Thoracic aorta (tissue), 2 donors: ENCODE results near the gene CDHR5. TPM values are rescaled to one million over a fixed set of nuclear protein-coding genes. Genes with fewer than 3 reads are reported as not detected.

Source experiments
- ATAC-seq: fragments of 150-250 bp; one replicate; pipeline ENCODE4 v1.8.0; 2017; ENCODE audit warnings: low read depth; ENCODE audit not compliant: insufficient number of reproducible peaks, low FRiP score
- DNase-seq: peaks from one replicate; pipeline ENCODE4 v3.0.0-alpha.2; 2020; ENCODE audit warnings: low spot score
- H3K27ac ChIP-seq, 2 donors: fragments of 200-600 bp; sonication (generic); 1 replicate in 1 of 2; 2 replicates in 1 of 2; pipeline ENCODE4 v1.5.1; 2016; ENCODE audit warnings: mild to moderate bottlenecking in 2 of 2, moderate library complexity in 2 of 2
- H3K27me3 ChIP-seq: fragments of 200-600 bp; sonication (generic); replicated peaks from 2 replicates; pipeline ENCODE4 v1.6.0; 2016; ENCODE audit warnings: mild to moderate bottlenecking; ENCODE audit not compliant: insufficient read depth
- H3K36me3 ChIP-seq: fragments of 200-600 bp; sonication (generic); one replicate; pipeline ENCODE4 v1.5.1; 2016
- H3K4me1 ChIP-seq, 2 donors: fragments of 200-600 bp; sonication (generic); 1 replicate in 1 of 2; 2 replicates in 1 of 2; pipeline versions ENCODE4 v1.5.1 to v1.6.0; 2016; ENCODE audit warnings: low read depth in 2 of 2, mild to moderate bottlenecking in 1 of 2; ENCODE audit not compliant: control insufficient read depth in 1 of 2
- H3K4me3 ChIP-seq: fragments of 200-600 bp; sonication (generic); 2 replicates; pipeline ENCODE4 v1.5.1; 2016; ENCODE audit warnings: mild to moderate bottlenecking
- H3K9me3 ChIP-seq: fragments of 200-600 bp; sonication (generic); 2 replicates; pipeline ENCODE4 v1.5.1; 2016
- CTCF ChIP-seq: fragments of 200-600 bp; sonication (generic); IDR thresholded peaks from one replicate; pipeline ENCODE4 v1.5.1; 2019; ENCODE audit warnings: antibody characterized with exemption
- total RNA-seq, 2 donors: library from RNA; depleted of rRNA; stranded (reverse); fragments of >200 nt; gene quantifications; one replicate each; pipeline versions ENCODE4 v1.1.0 to v1.2.3, GENCODE V29; 2016

Gene CDHR5
- total RNA-seq, 2 donors from 2014 or later = not detected

- Histone ChIP-seq H3K4me3 (peak overlapping the region; percentile 54), H3K36me3 (no peaks in the 10 kb centered on the region), H3K9me3 (no peaks in the 10 kb centered on the region), H3K27ac (peak overlapping the region; percentile 72 to 80), H3K4me1 (peaks cover 0 to 13% of the 10 kb centered on the region in 2 donors), H3K27me3 (no peaks in the 10 kb centered on the region)
- no peak for ATAC-seq
- TF ChIP-seq CTCF = no peak
- DNase-seq = no peak
These were observed 4.5 kb upstream of the CDHR5 start for GRCh38 chr11:629237-629583.

- ATAC-seq = no peak
- no peaks in the 10 kb centered on the region for H3K9me3 ChIP-seq
- no peaks in the 10 kb centered on the region for H3K36me3 ChIP-seq
- no peak overlapping the region for H3K4me3 ChIP-seq
- H3K27ac ChIP-seq = peak overlapping the region; percentile 72 to 80
- no peak for DNase-seq
- no peaks in the 10 kb centered on the region for H3K27me3 ChIP-seq
- H3K4me1 ChIP-seq = peaks cover 0 to 13% of the 10 kb centered on the region in 2 donors
- TF ChIP-seq CTCF = no peak
These were observed 3.3 kb upstream of the CDHR5 start for GRCh38 chr11:628056-628455.

- Histone ChIP-seq H3K4me1 (peaks cover 0 to 13% of the 10 kb centered on the region in 2 donors), H3K27ac (no peak overlapping the region), H3K9me3 (no peaks in the 10 kb centered on the region), H3K27me3 (no peaks in the 10 kb centered on the region), H3K4me3 (no peak overlapping the region), H3K36me3 (no peaks in the 10 kb centered on the region)
- no peak for ATAC-seq
- TF ChIP-seq CTCF = no peak
- DNase-seq = no peak
These were observed 2.5 kb upstream of the CDHR5 start for GRCh38 chr11:627308-627576.

GRCh38 chr11:626475-627307 is 1.9 kb upstream of the CDHR5 start, which contains the start of gene SCT:
Gene SCT (minus strand): TSS chr11:627181. CDS start chr11:627143, 38 bp downstream.
- Histone ChIP-seq H3K4me3 (no peak within 1 kb of the TSS), H3K27ac (peak within 1 kb of the TSS; percentile 72 to 80), H3K9me3 (no peaks in the 10 kb centered on the region), H3K27me3 (no peaks in the 10 kb centered on the region), H3K36me3 (no peaks in the 10 kb centered on the region), H3K4me1 (peaks cover 0 to 13% of the 10 kb centered on the region in 2 donors)
- ATAC-seq (no peak), DNase-seq (no peak)
- TF ChIP-seq CTCF = no peak

GRCh38 chr11:625636-626268 is 997 bp upstream of the CDHR5 start:
- TF ChIP-seq CTCF = no peak
- Histone ChIP-seq H3K27ac (no peak overlapping the region), H3K36me3 (no peaks in the 10 kb centered on the region), H3K27me3 (no peaks in the 10 kb centered on the region), H3K9me3 (no peaks in the 10 kb centered on the region), H3K4me3 (no peak overlapping the region), H3K4me1 (peaks cover 0 to 13% of the 10 kb centered on the region in 2 donors)
- no peak for ATAC-seq
- DNase-seq = no peak
